GM10266 (cell line): Measurements from ENCODE around the gene CFAP100.

Experiments
- DNase-seq: peaks from one replicate; pipeline ENCODE4 v3.0.0; 2012; ENCODE audit errors: extremely low spot score
- CTCF ChIP-seq: IDR thresholded peaks from 2 replicates; pipeline ENCODE4 v1.5.1; 2012; ENCODE audit warnings: mild to moderate bottlenecking, low read depth; ENCODE audit not compliant: control insufficient read depth, insufficient read depth; ENCODE audit errors: missing control alignments

CFAP100 gene

GRCh38 chr3:126481808-126482502 is 87.2 kb downstream of the CFAP100 start:
- DNase-seq = no peak

GRCh38 chr3:126482503-126483255 is 88.0 kb downstream of the CFAP100 start:
- no peak for TF ChIP-seq CTCF
- DNase-seq = no peak

More at GRCh38 chr3:126481808-126482502, 87.2 kb downstream of the CFAP100 start:
- TF ChIP-seq CTCF = no peak

- no peak for TF ChIP-seq CTCF
- no peak for DNase-seq
These were observed 88.6 kb downstream of the CFAP100 start for GRCh38 chr3:126483321-126483761.

GRCh38 chr3:126484148-126484547 is 89.4 kb downstream of the CFAP100 start:
- TF ChIP-seq CTCF = no peak
- no peak for DNase-seq

GRCh38 chr3:126484662-126485061 is 90.0 kb downstream of the CFAP100 start:
- no peak for DNase-seq
- no peak for TF ChIP-seq CTCF

GRCh38 chr3:126485176-126485897 is 90.6 kb downstream of the CFAP100 start:
- TF ChIP-seq CTCF = no peak
- DNase-seq = no peak
